ENCODE results near the gene MYOZ1. TPM values are rescaled to one million over a fixed set of nuclear protein-coding genes. Genes with fewer than 3 reads are reported as not detected.

Gene MYOZ1
- polyA plus RNA-seq, 1 of the 3 experiments (the other 2 are of a cell fraction) = 0.26 TPM

DNA sequence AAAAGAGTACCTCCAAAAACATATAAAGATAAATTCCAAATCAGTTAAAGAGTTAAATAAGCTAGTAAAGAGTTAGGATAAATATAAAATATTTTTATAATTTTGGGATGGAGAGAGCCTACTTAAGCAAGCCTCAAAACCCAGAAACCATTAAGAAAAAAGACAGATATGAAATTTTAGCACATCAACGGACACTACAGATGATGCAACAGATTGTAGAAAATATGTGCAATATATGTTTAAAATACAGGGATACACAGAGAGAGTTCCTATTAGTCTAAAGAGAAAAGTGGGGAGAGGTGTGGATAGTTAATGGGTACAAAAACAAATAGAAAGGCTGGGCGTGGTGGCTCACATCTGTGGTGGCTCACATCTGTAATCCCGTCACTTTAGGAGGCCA, 26.6 kb downstream of the MYOZ1 start:
- no peak for DNase-seq
- ChIA-PET CTCF (no interaction called here), POLR2A (no interaction called here)
- Histone ChIP-seq H3K27ac (ENCODE audit: low read depth in 2 of 2, low read length in 1 of 2) (no peak overlapping the region), H3K9me2 (no peaks in the 10 kb centered on the region), H2AFZ (ENCODE audit: low read depth) (no peak overlapping the region), H3K4me1 (ENCODE audit: control insufficient read depth in 1 of 2, insufficient read depth in 2 of 2, low read depth in 1 of 2, low read length in 1 of 2) (no peaks in the 10 kb centered on the region), H3F3A (replicated peaks; ENCODE audit: insufficient read depth) (no peaks in the 10 kb centered on the region), H3K4me3 (ENCODE audit: low read depth in 2 of 2, low read length in 1 of 2) (no peak overlapping the region), H3K27me3 (ENCODE audit: insufficient read depth) (no peaks in the 10 kb centered on the region), H3K79me2 (ENCODE audit: insufficient read depth) (no peaks in the 10 kb centered on the region; the same call in 1 of the 2 replicates), H3K9ac (no peak overlapping the region), H3K9me3 (no peaks in the 10 kb centered on the region), H3K36me3 (replicated peaks in 1 of 2; ENCODE audit: control insufficient read depth in 1 of 2, insufficient read depth in 2 of 2, low read length in 1 of 2) (no peaks in the 10 kb centered on the region), H4K20me1 (ENCODE audit: insufficient read depth) (no peaks in the 10 kb centered on the region), H3K4me2 (no peak overlapping the region)
- TF ChIP-seq FOXJ3 (CRISPR knock-in tag; IDR thresholded peaks at IDR 0.05) (no peak), EZH2phosphoT487 (IDR thresholded peaks at IDR 0.05; ENCODE audit: borderline replicate concordance, low read depth) (no peak)
- WGBS (ENCODE audit: low lambda C conversion rate) = 92% methylated on average over 3 of the region's 3 CpGs

DNA sequence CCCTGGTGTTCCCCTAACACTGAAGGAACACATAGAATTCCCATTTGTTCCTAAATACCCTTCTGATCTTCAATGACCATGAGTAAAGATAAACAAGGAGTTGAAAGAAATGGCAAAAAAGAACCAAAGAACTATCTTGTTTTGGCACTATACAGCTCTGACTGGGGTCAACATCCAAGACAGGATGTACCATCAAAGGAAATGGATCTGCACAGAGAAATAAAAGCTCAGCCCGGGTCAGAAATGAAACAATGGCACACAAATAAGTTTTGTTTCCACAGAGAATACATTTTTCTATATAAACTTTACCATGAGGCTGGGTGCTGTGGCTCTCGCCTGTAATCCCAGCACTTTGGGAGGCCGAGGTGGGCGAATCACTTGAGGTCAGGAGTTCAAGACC, 32.2 kb downstream of the MYOZ1 start:
- Histone ChIP-seq H3K9me3 (no peaks in the 10 kb centered on the region), H3K9me2 (no peaks in the 10 kb centered on the region), H3F3A (replicated peaks; ENCODE audit: insufficient read depth) (no peaks in the 10 kb centered on the region), H2AFZ (ENCODE audit: low read depth) (no peak overlapping the region), H3K4me3 (ENCODE audit: low read depth in 2 of 2, low read length in 1 of 2) (no peak overlapping the region), H3K36me3 (replicated peaks in 1 of 2; ENCODE audit: control insufficient read depth in 1 of 2, insufficient read depth in 2 of 2, low read length in 1 of 2) (no peaks in the 10 kb centered on the region), H3K27ac (ENCODE audit: low read depth in 2 of 2, low read length in 1 of 2) (no peak overlapping the region), H3K9ac (no peak overlapping the region), H3K27me3 (ENCODE audit: insufficient read depth) (no peaks in the 10 kb centered on the region), H4K20me1 (ENCODE audit: insufficient read depth) (no peaks in the 10 kb centered on the region), H3K79me2 (ENCODE audit: insufficient read depth) (no peaks in the 10 kb centered on the region), H3K4me2 (no peak overlapping the region), H3K4me1 (ENCODE audit: control insufficient read depth in 1 of 2, insufficient read depth in 2 of 2, low read depth in 1 of 2, low read length in 1 of 2) (no peaks in the 10 kb centered on the region)
- CTCF ChIA-PET = interaction anchor here (1.0 kb wide), 1 partner anchor 17 kb away, joined by 3 read pairs; no protein-coding TSS in a partner anchor
- POLR2A ChIA-PET = no interaction called here
- DNase-seq = no peak
- TF ChIP-seq CHD2 (IDR thresholded peaks at IDR 0.05; ENCODE audit: low read length, partially characterized antibody) = no peak
- TF ChIP-seq POLR2AphosphoS5 (IDR thresholded peaks at IDR 0.05; ENCODE audit: low read depth, low read length) = no peak
- TF ChIP-seq RFX5 (IDR thresholded peaks at IDR 0.05; ENCODE audit: low read length) = no peak
- TF ChIP-seq, protein P1, sequence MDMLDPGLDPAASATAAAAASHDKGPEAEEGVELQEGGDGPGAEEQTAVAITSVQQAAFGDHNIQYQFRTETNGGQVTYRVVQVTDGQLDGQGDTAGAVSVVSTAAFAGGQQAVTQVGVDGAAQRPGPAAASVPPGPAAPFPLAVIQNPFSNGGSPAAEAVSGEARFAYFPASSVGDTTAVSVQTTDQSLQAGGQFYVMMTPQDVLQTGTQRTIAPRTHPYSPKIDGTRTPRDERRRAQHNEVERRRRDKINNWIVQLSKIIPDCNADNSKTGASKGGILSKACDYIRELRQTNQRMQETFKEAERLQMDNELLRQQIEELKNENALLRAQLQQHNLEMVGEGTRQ (IDR thresholded peaks at IDR 0.05; ENCODE audit: borderline replicate concordance, low read depth, low read length) = no peak
- TF ChIP-seq JUND (IDR thresholded peaks at IDR 0.05) = no peak
- no peak for TF ChIP-seq NRF1 (IDR thresholded peaks at IDR 0.05; ENCODE audit: low read depth, low read length)
- no peak for TF ChIP-seq MEF2A (IDR thresholded peaks at IDR 0.05; ENCODE audit: borderline replicate concordance, low read depth)
- no peak for TF ChIP-seq GATA2 (CRISPR knock-in tag; IDR thresholded peaks at IDR 0.05)
- TF ChIP-seq FOSL2 (IDR thresholded peaks at IDR 0.05; ENCODE audit: borderline replicate concordance, low read depth) = no peak
- WGBS (ENCODE audit: low lambda C conversion rate) = 81% methylated on average over 4 of the region's 4 CpGs

DNA sequence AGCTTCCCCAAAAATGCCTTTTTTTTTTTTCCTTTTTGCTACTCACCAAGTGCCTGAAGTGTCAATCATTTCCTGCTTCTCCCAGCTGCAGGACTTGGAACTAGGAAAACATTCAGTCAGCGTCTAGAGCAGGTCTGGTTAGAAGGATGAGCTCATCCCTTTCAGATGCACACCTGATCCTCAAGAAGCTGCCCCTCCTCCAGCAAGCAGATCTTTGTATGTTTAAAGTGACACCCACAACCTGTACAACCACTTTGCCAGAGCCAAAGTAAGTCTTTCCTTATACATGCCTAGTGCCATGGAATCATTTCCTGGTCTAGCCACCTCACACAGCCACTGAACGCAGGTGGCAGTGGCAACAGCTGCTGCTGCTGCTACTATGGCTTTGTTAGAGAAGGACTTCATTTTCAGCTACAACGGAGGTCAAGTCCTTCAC, 39.8 kb downstream of the MYOZ1 start:
- H3K9ac ChIP-seq = no peak overlapping the region
- no peaks in the 10 kb centered on the region; the same call in 1 of the 2 replicates for H3K79me2 ChIP-seq (ENCODE audit: insufficient read depth)
- no peak overlapping the region for H3K4me3 ChIP-seq (ENCODE audit: low read depth in 2 of 2, low read length in 1 of 2)
- no peaks in the 10 kb centered on the region for H4K20me1 ChIP-seq (ENCODE audit: insufficient read depth)
- CTCF ChIA-PET = interaction anchor here (0.7 to 1.7 kb wide), 3 partner anchors 23 to 59 kb away, joined by 3 to 7 read pairs (median 4); no protein-coding TSS in a partner anchor
- no peak overlapping the region for H3K27ac ChIP-seq (ENCODE audit: low read depth in 2 of 2, low read length in 1 of 2)
- no peaks in the 10 kb centered on the region for H3K4me1 ChIP-seq (ENCODE audit: control insufficient read depth in 1 of 2, insufficient read depth in 2 of 2, low read depth in 1 of 2, low read length in 1 of 2)
- H3K9me2 ChIP-seq = no peaks in the 10 kb centered on the region
- DNase-seq = no peak
- 69% methylated on average over 3 of the region's 3 CpGs for WGBS (ENCODE audit: low lambda C conversion rate)
- H3K4me2 ChIP-seq = no peak overlapping the region
- no peaks in the 10 kb centered on the region for H3K36me3 ChIP-seq (replicated peaks in 1 of 2; ENCODE audit: control insufficient read depth in 1 of 2, insufficient read depth in 2 of 2, low read length in 1 of 2)
- POLR2A ChIA-PET = no interaction called here
- H3K9me3 ChIP-seq = no peaks in the 10 kb centered on the region
- H3K27me3 ChIP-seq (ENCODE audit: insufficient read depth) = no peaks in the 10 kb centered on the region
- H2AFZ ChIP-seq (ENCODE audit: low read depth) = no peak overlapping the region
- TF ChIP-seq, protein P1 (IDR thresholded peaks at IDR 0.05; ENCODE audit: borderline replicate concordance, low read depth, low read length) = no peak
- TF ChIP-seq EZH2phosphoT487 (IDR thresholded peaks at IDR 0.05; ENCODE audit: borderline replicate concordance, low read depth) (no peak), EP300 (IDR thresholded peaks at IDR 0.05; ENCODE audit: borderline replicate concordance in 1 of 2, low read depth in 1 of 2, low read length in 1 of 2) (no peak), CHD2 (IDR thresholded peaks at IDR 0.05; ENCODE audit: low read length, partially characterized antibody) (no peak)
- TF ChIP-seq, protein P2, sequence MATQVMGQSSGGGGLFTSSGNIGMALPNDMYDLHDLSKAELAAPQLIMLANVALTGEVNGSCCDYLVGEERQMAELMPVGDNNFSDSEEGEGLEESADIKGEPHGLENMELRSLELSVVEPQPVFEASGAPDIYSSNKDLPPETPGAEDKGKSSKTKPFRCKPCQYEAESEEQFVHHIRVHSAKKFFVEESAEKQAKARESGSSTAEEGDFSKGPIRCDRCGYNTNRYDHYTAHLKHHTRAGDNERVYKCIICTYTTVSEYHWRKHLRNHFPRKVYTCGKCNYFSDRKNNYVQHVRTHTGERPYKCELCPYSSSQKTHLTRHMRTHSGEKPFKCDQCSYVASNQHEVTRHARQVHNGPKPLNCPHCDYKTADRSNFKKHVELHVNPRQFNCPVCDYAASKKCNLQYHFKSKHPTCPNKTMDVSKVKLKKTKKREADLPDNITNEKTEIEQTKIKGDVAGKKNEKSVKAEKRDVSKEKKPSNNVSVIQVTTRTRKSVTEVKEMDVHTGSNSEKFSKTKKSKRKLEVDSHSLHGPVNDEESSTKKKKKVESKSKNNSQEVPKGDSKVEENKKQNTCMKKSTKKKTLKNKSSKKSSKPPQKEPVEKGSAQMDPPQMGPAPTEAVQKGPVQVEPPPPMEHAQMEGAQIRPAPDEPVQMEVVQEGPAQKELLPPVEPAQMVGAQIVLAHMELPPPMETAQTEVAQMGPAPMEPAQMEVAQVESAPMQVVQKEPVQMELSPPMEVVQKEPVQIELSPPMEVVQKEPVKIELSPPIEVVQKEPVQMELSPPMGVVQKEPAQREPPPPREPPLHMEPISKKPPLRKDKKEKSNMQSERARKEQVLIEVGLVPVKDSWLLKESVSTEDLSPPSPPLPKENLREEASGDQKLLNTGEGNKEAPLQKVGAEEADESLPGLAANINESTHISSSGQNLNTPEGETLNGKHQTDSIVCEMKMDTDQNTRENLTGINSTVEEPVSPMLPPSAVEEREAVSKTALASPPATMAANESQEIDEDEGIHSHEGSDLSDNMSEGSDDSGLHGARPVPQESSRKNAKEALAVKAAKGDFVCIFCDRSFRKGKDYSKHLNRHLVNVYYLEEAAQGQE (IDR thresholded peaks at IDR 0.05; ENCODE audit: low read depth, low read length) = no peak
- TF ChIP-seq, protein P3, sequence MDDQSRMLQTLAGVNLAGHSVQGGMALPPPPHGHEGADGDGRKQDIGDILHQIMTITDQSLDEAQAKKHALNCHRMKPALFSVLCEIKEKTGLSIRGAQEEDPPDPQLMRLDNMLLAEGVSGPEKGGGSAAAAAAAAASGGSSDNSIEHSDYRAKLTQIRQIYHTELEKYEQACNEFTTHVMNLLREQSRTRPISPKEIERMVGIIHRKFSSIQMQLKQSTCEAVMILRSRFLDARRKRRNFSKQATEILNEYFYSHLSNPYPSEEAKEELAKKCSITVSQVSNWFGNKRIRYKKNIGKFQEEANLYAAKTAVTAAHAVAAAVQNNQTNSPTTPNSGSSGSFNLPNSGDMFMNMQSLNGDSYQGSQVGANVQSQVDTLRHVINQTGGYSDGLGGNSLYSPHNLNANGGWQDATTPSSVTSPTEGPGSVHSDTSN (IDR thresholded peaks at IDR 0.05) = peak; percentile 47
- H3F3A ChIP-seq (replicated peaks; ENCODE audit: insufficient read depth) = no peaks in the 10 kb centered on the region
